Measurements from ENCODE around the gene KCNIP1. TPM values are rescaled to one million over a fixed set of nuclear protein-coding genes. Genes with fewer than 3 reads are reported as not detected.

Gene KCNIP1
- total and polyA plus RNA-seq, 11 donors, result 0.52 to 1.3 (median 1.2) TPM; not detected in 8

DNA sequence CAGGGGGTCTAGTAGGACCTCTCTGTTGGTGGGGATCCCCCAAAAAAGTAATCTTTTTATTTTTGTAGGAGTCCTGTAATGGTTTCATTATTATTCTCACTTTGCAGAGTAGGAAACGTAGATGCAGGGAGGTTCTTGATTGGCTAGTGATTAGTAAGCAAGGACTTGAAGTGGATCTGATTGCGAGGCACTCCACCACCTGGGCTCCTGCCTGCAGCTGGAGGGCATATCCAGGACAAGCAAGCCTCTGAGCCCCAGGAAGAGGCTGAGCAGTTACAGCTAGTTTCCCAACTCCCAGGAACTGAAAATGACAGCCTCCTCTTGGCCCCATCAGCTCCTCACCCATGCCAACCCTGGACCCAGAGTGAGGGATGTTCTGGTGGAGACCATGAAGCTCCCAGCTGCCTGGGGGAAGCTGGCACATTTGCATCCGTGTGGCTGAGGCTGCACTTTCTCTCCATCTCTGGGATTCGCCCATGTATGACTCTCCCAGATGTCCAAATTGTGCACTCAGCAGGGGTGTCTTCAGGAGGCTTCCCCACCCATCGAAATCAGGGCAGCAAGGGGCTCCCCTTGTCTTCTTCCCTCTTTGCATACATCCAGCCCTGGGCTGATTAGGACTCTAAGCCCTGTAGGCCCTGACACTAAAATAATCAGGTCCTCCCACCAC is 10.2 kb downstream of the KCNIP1 start:
- 84 to 93% (median 87%) methylated on average over 3 to 5 of the region's 5 CpGs for WGBS, 4 donors
- no peak for DNase-seq
- Histone ChIP-seq H3K4me3 (no peak overlapping the region), H3K4me1 (no peaks in the 10 kb centered on the region), H3K27me3 (no peaks in the 10 kb centered on the region), H3K36me3 (no peaks in the 10 kb centered on the region), H3K9me3 (no peaks in the 10 kb centered on the region), H3K27ac (no peak overlapping the region)
- ATAC-seq, result no peak
- TF ChIP-seq, protein P1, sequence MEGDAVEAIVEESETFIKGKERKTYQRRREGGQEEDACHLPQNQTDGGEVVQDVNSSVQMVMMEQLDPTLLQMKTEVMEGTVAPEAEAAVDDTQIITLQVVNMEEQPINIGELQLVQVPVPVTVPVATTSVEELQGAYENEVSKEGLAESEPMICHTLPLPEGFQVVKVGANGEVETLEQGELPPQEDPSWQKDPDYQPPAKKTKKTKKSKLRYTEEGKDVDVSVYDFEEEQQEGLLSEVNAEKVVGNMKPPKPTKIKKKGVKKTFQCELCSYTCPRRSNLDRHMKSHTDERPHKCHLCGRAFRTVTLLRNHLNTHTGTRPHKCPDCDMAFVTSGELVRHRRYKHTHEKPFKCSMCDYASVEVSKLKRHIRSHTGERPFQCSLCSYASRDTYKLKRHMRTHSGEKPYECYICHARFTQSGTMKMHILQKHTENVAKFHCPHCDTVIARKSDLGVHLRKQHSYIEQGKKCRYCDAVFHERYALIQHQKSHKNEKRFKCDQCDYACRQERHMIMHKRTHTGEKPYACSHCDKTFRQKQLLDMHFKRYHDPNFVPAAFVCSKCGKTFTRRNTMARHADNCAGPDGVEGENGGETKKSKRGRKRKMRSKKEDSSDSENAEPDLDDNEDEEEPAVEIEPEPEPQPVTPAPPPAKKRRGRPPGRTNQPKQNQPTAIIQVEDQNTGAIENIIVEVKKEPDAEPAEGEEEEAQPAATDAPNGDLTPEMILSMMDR (IDR thresholded peaks at IDR 0.05), result no peak
- TF ChIP-seq POLR2A (IDR thresholded peaks at IDR 0.05), result no peak
- intact Hi-C loops (cut with DNase I), result no loop called here

DNA sequence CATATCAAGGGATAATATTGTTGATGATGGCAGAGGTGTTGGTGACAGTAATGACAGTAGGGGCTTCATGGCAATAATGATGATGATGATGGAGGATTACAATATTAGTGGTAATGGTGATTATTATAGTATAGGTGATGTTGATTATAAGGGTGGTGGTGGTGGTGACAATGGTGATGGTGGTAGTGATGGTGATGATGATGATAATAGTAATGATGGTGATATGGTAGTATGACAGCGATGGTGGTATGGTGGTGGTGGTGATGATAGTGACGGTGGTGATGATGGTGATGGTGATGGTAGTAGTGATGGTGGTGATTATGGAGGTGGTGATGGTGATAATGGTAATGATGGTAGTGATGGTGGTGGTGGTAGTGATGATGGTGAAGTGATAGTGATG is 13.6 kb downstream of the KCNIP1 start:
- no peak overlapping the region for H3K4me3 ChIP-seq
- no peak for ATAC-seq
- no peaks in the 10 kb centered on the region for H3K27me3 ChIP-seq
- no peaks in the 10 kb centered on the region for H3K36me3 ChIP-seq
- WGBS, 4 donors, result 93 to 97% (median 95%) methylated on average over 2 of the region's 2 CpGs
- DNase-seq, result no peak
- peaks cover 0 to 6% (median 0%) of the 10 kb centered on the region in 12 donors for H3K9me3 ChIP-seq
- H3K27ac ChIP-seq, result no peak overlapping the region
- no peak for TF ChIP-seq POLR2A (IDR thresholded peaks at IDR 0.05)
- TF ChIP-seq, protein P1 (IDR thresholded peaks at IDR 0.05), result no peak
- intact Hi-C loops (cut with DNase I), result no loop called here
- H3K4me1 ChIP-seq, result peaks cover 0 to 3% (median 0%) of the 10 kb centered on the region in 12 donors

DNA sequence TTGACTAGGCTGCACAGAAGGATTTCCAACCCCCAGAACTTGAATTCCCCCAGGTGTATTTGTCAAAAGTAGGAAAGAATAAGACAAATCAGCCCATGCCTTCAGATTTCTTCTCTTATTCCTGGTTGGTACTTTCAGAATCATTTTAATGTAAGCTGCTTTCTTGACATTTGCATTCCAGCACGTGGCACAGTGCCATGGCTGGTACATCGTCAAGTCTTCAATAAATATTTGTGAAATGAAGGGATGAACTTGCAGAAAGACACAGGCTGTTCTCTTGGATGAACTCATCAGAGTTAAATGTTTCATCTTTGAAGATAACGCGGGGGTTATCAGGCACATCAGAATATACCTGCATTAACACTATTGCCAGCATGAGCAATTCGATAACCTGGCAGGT is 14.5 kb downstream of the KCNIP1 start:
- no peak for TF ChIP-seq POLR2A (IDR thresholded peaks at IDR 0.05)
- TF ChIP-seq, protein P1 (IDR thresholded peaks at IDR 0.05), result no peak
- H3K4me1 ChIP-seq, result peaks cover 0 to 11% (median 6%) of the 10 kb centered on the region in 12 donors
- H3K36me3 ChIP-seq, result no peaks in the 10 kb centered on the region
- H3K27ac ChIP-seq, result no peak overlapping the region
- H3K4me3 ChIP-seq, result no peak overlapping the region
- no peak for DNase-seq
- no peak for ATAC-seq
- intact Hi-C loops (cut with DNase I), result no loop called here
- WGBS, 4 donors, result 88 to 94% (median 90%) methylated on average over 5 of the region's 5 CpGs
- H3K9me3 ChIP-seq, result peaks cover 0 to 6% (median 0%) of the 10 kb centered on the region in 12 donors
- no peaks in the 10 kb centered on the region for H3K27me3 ChIP-seq

DNA sequence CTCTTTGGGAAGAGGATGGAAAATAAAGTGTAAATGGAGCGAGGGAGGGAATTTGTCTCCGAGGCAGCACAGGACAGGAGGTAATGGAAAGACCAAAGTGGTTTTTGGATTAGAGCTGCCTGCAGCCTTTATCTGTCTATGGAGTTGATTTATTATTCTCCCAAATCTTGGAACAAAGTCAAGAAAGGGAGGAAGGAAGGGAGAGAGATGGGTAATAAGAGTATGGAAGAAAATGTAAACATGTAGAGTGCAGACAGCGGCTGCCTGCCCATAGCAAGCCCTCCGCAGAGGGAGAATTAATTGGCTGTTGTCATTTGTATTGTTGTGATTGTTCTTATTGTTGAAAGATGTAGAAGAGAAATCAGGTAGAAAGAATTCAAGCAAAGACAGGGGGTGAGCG is 15.7 kb downstream of the KCNIP1 start:
- no peak for TF ChIP-seq POLR2A (IDR thresholded peaks at IDR 0.05)
- TF ChIP-seq, protein P1 (IDR thresholded peaks at IDR 0.05), result no peak
- Histone ChIP-seq H3K36me3 (no peaks in the 10 kb centered on the region), H3K4me3 (no peak overlapping the region), H3K9me3 (peaks cover 0 to 6% (median 0%) of the 10 kb centered on the region in 12 donors), H3K27ac (no peak overlapping the region), H3K4me1 (peaks cover 0 to 14% (median 7%) of the 10 kb centered on the region in 12 donors), H3K27me3 (no peaks in the 10 kb centered on the region)
- WGBS, 4 donors, result 73 to 78% (median 76%) methylated on average over 5 of the region's 5 CpGs
- no peak for DNase-seq
- ATAC-seq, result no peak
- intact Hi-C loops (cut with DNase I), result no loop called here

All from heart left ventricle (tissue), 16 donors.